ENCODE results near the gene C2CD4B. TPM values are rescaled to one million over a fixed set of nuclear protein-coding genes. Genes with fewer than 3 reads are reported as not detected.

Gene C2CD4B
- total RNA-seq, 1 donor from 2014 or later, result not detected

- Mint-ChIP-seq H3K4me1 (peaks cover 8% of the 10 kb centered on the region), H3K27me3 (ENCODE audit: low read depth) (no peaks in the 10 kb centered on the region), H3K9me3 (peaks cover 42% of the 10 kb centered on the region), H3K36me3 (peaks cover 2% of the 10 kb centered on the region), H3K27ac (peak overlapping the region; percentile 74), H3K4me3 (no peak overlapping the region)
- no peak for TF ChIP-seq CTCF (IDR thresholded peaks at IDR 0.05; ENCODE audit: unreplicated experiment)
- DNase-seq (ENCODE audit: low spot score in 2 of 2, unreplicated experiment in 2 of 2), result no peak
Observed at GRCh38 chr15:62208884-62209283, 43.8 kb upstream of the C2CD4B start.

- no peak for TF ChIP-seq CTCF (IDR thresholded peaks at IDR 0.05; ENCODE audit: unreplicated experiment)
- peaks cover 8% of the 10 kb centered on the region for H3K4me1 Mint-ChIP-seq
- no peaks in the 10 kb centered on the region for H3K27me3 Mint-ChIP-seq (ENCODE audit: low read depth)
- H3K36me3 Mint-ChIP-seq, result peaks cover 2% of the 10 kb centered on the region
- no peak for DNase-seq (ENCODE audit: low spot score in 2 of 2, unreplicated experiment in 2 of 2)
- H3K9me3 Mint-ChIP-seq, result peaks cover 39% of the 10 kb centered on the region
- no peak overlapping the region for H3K27ac Mint-ChIP-seq
- H3K4me3 Mint-ChIP-seq, result no peak overlapping the region
Observed at GRCh38 chr15:62208367-62208766, 43.3 kb upstream of the C2CD4B start.

- no peak for TF ChIP-seq CTCF (IDR thresholded peaks at IDR 0.05; ENCODE audit: unreplicated experiment)
- no peak for DNase-seq (ENCODE audit: low spot score in 2 of 2, unreplicated experiment in 2 of 2)
- H3K27me3 Mint-ChIP-seq (ENCODE audit: low read depth), result peaks cover 32% of the 10 kb centered on the region
- no peaks in the 10 kb centered on the region for H3K9me3 Mint-ChIP-seq
- no peak overlapping the region for H3K4me3 Mint-ChIP-seq
- no peaks in the 10 kb centered on the region for H3K36me3 Mint-ChIP-seq
- no peak overlapping the region for H3K27ac Mint-ChIP-seq
- no peaks in the 10 kb centered on the region for H3K4me1 Mint-ChIP-seq
Observed at GRCh38 chr15:62190675-62191074, 25.6 kb upstream of the C2CD4B start.

- no peaks in the 10 kb centered on the region for H3K4me1 Mint-ChIP-seq
- no peaks in the 10 kb centered on the region for H3K9me3 Mint-ChIP-seq
- no peak for DNase-seq (ENCODE audit: low spot score in 2 of 2, unreplicated experiment in 2 of 2)
- no peak overlapping the region for H3K4me3 Mint-ChIP-seq
- no peak overlapping the region for H3K27ac Mint-ChIP-seq
- peaks cover 32% of the 10 kb centered on the region for H3K27me3 Mint-ChIP-seq (ENCODE audit: low read depth)
- H3K36me3 Mint-ChIP-seq, result no peaks in the 10 kb centered on the region
- no peak for TF ChIP-seq CTCF (IDR thresholded peaks at IDR 0.05; ENCODE audit: unreplicated experiment)
Observed at GRCh38 chr15:62190274-62190673, 25.2 kb upstream of the C2CD4B start.

GRCh38 chr15:62188744-62189143 is 23.7 kb upstream of the C2CD4B start:
- DNase-seq (ENCODE audit: low spot score in 2 of 2, unreplicated experiment in 2 of 2), result no peak

More at GRCh38 chr15:62188744-62189143, 23.7 kb upstream of the C2CD4B start:
- Mint-ChIP-seq H3K9me3 (no peaks in the 10 kb centered on the region), H3K36me3 (no peaks in the 10 kb centered on the region), H3K4me1 (no peaks in the 10 kb centered on the region), H3K27me3 (ENCODE audit: low read depth) (peaks cover 24% of the 10 kb centered on the region), H3K27ac (no peak overlapping the region), H3K4me3 (no peak overlapping the region)
- no peak for TF ChIP-seq CTCF (IDR thresholded peaks at IDR 0.05; ENCODE audit: unreplicated experiment)

Measured in mesothelial cell of epicardium (in vitro differentiated cells).